AG09309 (cell line): ENCODE measurements around the gene HMG20B.
"Not testable (repeated sequence)": the region's sequence is repeated elsewhere in the genome, so short reads cannot be mapped to it uniquely, and the experiment has no call there.

Source experiments
- DNase-seq: peaks from one replicate; pipeline ENCODE4 v3.0.0-alpha.2; 2010; ENCODE audit warnings: low read depth
- H3K4me3 ChIP-seq: 2 replicates; pipeline ENCODE4 v1.5.1; 2011; ENCODE audit warnings: mild to moderate bottlenecking, low read depth, low read length, moderate library complexity; ENCODE audit not compliant: control insufficient read depth
- CTCF ChIP-seq: IDR thresholded peaks from 2 replicates; pipeline ENCODE4 v1.5.1; 2011; ENCODE audit warnings: mild to moderate bottlenecking, low read depth, low read length, inconsistent platforms; ENCODE audit not compliant: insufficient read depth, control insufficient read depth; ENCODE audit errors: missing control alignments

HMG20B gene

GRCh38 chr19:3576696-3577443 is 4.1 kb downstream of the HMG20B start:
- H3K4me3 ChIP-seq = no peak overlapping the region
- no peak for TF ChIP-seq CTCF
- DNase-seq = no peak

GRCh38 chr19:3577723-3578344 is 5.1 kb downstream of the HMG20B start:
- no peak for TF ChIP-seq CTCF
- DNase-seq = no peak
- no peak overlapping the region for H3K4me3 ChIP-seq

- no peak for TF ChIP-seq CTCF
- no peak overlapping the region for H3K4me3 ChIP-seq
- no peak for DNase-seq
These were observed 5.6 kb downstream of the HMG20B start for GRCh38 chr19:3578390-3578789.

- TF ChIP-seq CTCF = no peak
- peak; percentile 78 for DNase-seq
These were observed 7.6 kb downstream of the HMG20B start for GRCh38 chr19:3580156-3580934.

GRCh38 chr19:3581792-3582191 is 9.0 kb downstream of the HMG20B start:
- H3K4me3 ChIP-seq, DNase-seq: not testable (repeated sequence)

More at GRCh38 chr19:3580156-3580934, 7.6 kb downstream of the HMG20B start:
- no peak overlapping the region for H3K4me3 ChIP-seq

GRCh38 chr19:3584036-3584802 is 11.5 kb downstream of the HMG20B start:
- not testable (repeated sequence) for DNase-seq, H3K4me3 ChIP-seq

GRCh38 chr19:3585301-3586126 is 12.8 kb downstream of the HMG20B start, which contains the start of gene GIPC3:
GIPC3 (plus strand) TSS chr19:3585478; CDS start chr19:3585598, 120 bp downstream.
- TF ChIP-seq CTCF = no peak
- peak within 1 kb of the TSS; percentile 11; the same call in 1 of the 2 replicates for H3K4me3 ChIP-seq
- no peak for DNase-seq
